ENCODE measurements around the gene RNF26. TPM values are rescaled to one million over a fixed set of nuclear protein-coding genes. Genes with fewer than 3 reads are reported as not detected.

Gene RNF26
- polyA plus RNA-seq, 1 of the 3 experiments (the other 2 are of a cell fraction) = 31.9 TPM

DNA sequence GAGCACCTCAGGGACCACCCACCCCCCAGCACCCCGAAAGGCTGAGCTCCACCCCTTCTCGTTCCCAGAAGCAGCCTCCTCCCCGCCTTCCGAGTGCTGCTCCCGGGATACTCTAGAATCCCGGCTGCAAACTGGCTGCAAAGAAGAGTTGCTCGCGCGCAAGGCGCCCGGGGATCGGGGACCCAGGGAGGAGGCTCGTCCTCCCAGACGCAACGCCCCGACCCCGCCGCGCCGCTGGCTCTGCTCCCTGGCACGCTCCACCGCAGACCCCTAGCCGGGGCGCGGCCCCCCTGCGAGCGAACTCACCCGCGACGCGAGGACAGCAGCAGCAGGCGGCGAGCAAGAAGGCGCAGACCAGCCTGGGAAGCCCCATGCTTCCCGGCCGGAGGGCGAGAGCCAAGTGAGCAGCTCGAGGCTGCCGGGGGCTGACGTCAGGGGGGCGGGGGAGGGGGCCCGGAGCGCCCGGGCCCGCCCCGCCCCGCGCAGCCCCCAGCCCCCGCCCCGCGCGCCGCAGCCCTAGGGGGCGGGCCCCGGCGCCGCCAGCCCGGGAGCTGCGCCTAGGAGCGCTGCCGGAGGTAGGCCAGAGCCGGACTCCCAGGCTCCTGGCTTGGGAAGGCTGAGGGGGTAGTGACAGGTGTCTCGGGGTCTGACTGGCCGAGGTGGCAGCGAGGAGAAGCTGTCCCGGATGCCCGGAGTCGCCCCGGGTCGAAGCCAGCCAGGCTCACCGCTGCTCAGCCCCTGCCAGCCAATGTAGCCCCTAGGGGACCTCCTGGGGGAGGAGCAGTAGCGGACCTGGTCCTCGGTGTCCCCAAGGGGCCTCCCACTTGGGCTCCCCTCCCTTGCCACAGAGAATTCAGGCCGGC lies 17.4 kb upstream of the RNF26 start, which contains the start of gene MCAM (continued):
- no peak for TF ChIP-seq REST (IDR thresholded peaks at IDR 0.05; ENCODE audit: low read depth, low read length)
- TF ChIP-seq GABPA (IDR thresholded peaks at IDR 0.05; ENCODE audit: low read depth) = no peak

GRCh38 chr11:119317592-119318239 lies 16.6 kb upstream of the RNF26 start:
- no peaks in the 10 kb centered on the region for H4K20me1 ChIP-seq (ENCODE audit: insufficient read depth)
- ChIA-PET POLR2A (interaction anchor here (1.1 kb wide), 1 partner anchor 210 kb away, joined by 3 read pairs; no protein-coding TSS in a partner anchor), CTCF (interaction anchor here (0.6 to 4.8 kb wide), 11 partner anchors 11 to 173 kb away, joined by 3 to 18 read pairs (median 7); partner anchors contain the start of gene CBL)
- 93% methylated on average over 9 of the region's 14 CpGs for WGBS (ENCODE audit: low lambda C conversion rate)
- H3K79me2 ChIP-seq (ENCODE audit: insufficient read depth) = no peaks in the 10 kb centered on the region
- TF ChIP-seq REST (IDR thresholded peaks at IDR 0.05; ENCODE audit: low read depth, low read length) = no peak
- TF ChIP-seq MXI1 (IDR thresholded peaks at IDR 0.05; ENCODE audit: low read depth, low read length) = no peak
- TF ChIP-seq CTCF (IDR thresholded peaks at IDR 0.05) = no peak
- no peak for TF ChIP-seq YY1 (IDR thresholded peaks at IDR 0.05; ENCODE audit: low read depth)
- TF ChIP-seq CHD2 (IDR thresholded peaks at IDR 0.05; ENCODE audit: low read length, partially characterized antibody) = no peak
- no peak for TF ChIP-seq TAF1 (IDR thresholded peaks at IDR 0.05; ENCODE audit: borderline replicate concordance, low read depth, low read length)
- peak overlapping the region in 1 of 2 experiments; percentile 55; a peak in 1 of 4 replicates for H3K4me3 ChIP-seq (ENCODE audit: low read depth in 2 of 2, low read length in 1 of 2)
- no peaks in the 10 kb centered on the region for H3K9me2 ChIP-seq
- DNase-seq = peak; percentile 16
- H3F3A ChIP-seq (replicated peaks; ENCODE audit: insufficient read depth) = peaks cover 11% of the 10 kb centered on the region
- peaks cover 12 to 31% of the 10 kb centered on the region in 2 experiments; a peak in 2 of 4 replicates for H3K4me1 ChIP-seq (ENCODE audit: control insufficient read depth in 1 of 2, insufficient read depth in 2 of 2, low read depth in 1 of 2, low read length in 1 of 2)
- no peaks in the 10 kb centered on the region for H3K27me3 ChIP-seq (ENCODE audit: insufficient read depth)
- no peak overlapping the region for H2AFZ ChIP-seq (ENCODE audit: low read depth)
- no peak overlapping the region for H3K27ac ChIP-seq (ENCODE audit: low read depth in 2 of 2, low read length in 1 of 2)
- no peaks in the 10 kb centered on the region for H3K36me3 ChIP-seq (replicated peaks in 1 of 2; ENCODE audit: control insufficient read depth in 1 of 2, insufficient read depth in 2 of 2, low read length in 1 of 2)
- H3K4me2 ChIP-seq = peak overlapping the region; percentile 24; the same call in 1 of the 2 replicates
- no peaks in the 10 kb centered on the region for H3K9me3 ChIP-seq
- no peak overlapping the region for H3K9ac ChIP-seq
